HEK293 (cell line): ENCODE data around the gene CDYL.

Experiments
- CTCF ChIA-PET: fragments of 350-600 bp; formaldehyde crosslinking; extraction: SDS; loops from one replicate; lab custom pipeline; 2021; ENCODE audit warnings: antibody characterized with exemption; lab: Yijun Ruan, JAX
- POLR2A ChIA-PET: fragments of 300-600 bp; formaldehyde crosslinking; extraction: SDS; loops from one replicate; lab custom pipeline; 2020; ENCODE audit warnings: antibody characterized with exemption, inconsistent platforms; lab: Yijun Ruan, JAX
- H3K27ac ChIP-seq: fragments of 200-500 bp; sonication (Bioruptor generic); 2 replicates; pipeline ENCODE4 v1.5.1; 2014; ENCODE audit warnings: low read depth, low read length, control low read depth, inconsistent platforms; ENCODE audit errors: extremely low read depth
- H3K36me3 ChIP-seq, 2 experiments: fragments of 200-500 bp in 1 of 2; sonication (Bioruptor generic) in 1 of 2; 1 replicate in 1 of 2; 2 replicates in 1 of 2; pipeline ENCODE4 v1.5.1; 2014 to 2017; ENCODE audit warnings: inconsistent platforms in 2 of 2, low read length in 2 of 2; ENCODE audit not compliant: control insufficient read depth in 2 of 2, insufficient read depth in 1 of 2
- H3K4me1 ChIP-seq: fragments of 200-500 bp; sonication (Bioruptor generic); 2 replicates; pipeline ENCODE4 v1.5.1; 2014; ENCODE audit warnings: mild to moderate bottlenecking, low read length, inconsistent platforms; ENCODE audit not compliant: control insufficient read depth, insufficient read depth
- H3K4me3 ChIP-seq: 2 replicates; pipeline ENCODE4 v1.5.1; 2011; ENCODE audit warnings: low read depth, mild to moderate bottlenecking, control low read depth, low read length, moderate library complexity
- H3K9me3 ChIP-seq: fragments of 200-500 bp; sonication (Bioruptor generic); 2 replicates; pipeline ENCODE4 v1.5.1; 2014; ENCODE audit warnings: low read depth, low read length, inconsistent platforms; ENCODE audit not compliant: control insufficient read depth, insufficient read depth
- IKZF3 ChIP-seq: fragments of 450-650 bp; IDR thresholded peaks from 2 replicates; pipeline ENCODE4 v1.5.0; 2018; ENCODE audit warnings: missing biosample characterization, mild to moderate bottlenecking, missing genetic modification characterization, moderate library complexity
- KLF1 ChIP-seq: fragments of 450-650 bp; formaldehyde crosslinking; IDR thresholded peaks from 2 replicates; pipeline ENCODE4 v1.5.1; 2016; ENCODE audit warnings: missing biosample characterization, missing genetic modification characterization
- SP7 ChIP-seq: fragments of 450-650 bp; formaldehyde crosslinking; IDR thresholded peaks from 2 replicates; pipeline ENCODE4 v1.5.1; 2016; ENCODE audit warnings: missing biosample characterization, missing genetic modification characterization
- WT1 ChIP-seq: fragments of 450-650 bp; formaldehyde crosslinking; IDR thresholded peaks from 2 replicates; pipeline ENCODE4 v1.5.1; 2016; ENCODE audit warnings: missing biosample characterization, missing genetic modification characterization
- YY2 ChIP-seq: fragments of 450-650 bp; formaldehyde crosslinking; IDR thresholded peaks from 2 replicates; pipeline ENCODE4 v1.5.1; 2016; ENCODE audit warnings: missing biosample characterization, missing genetic modification characterization
- ZBTB17 ChIP-seq: fragments of 450-650 bp; formaldehyde crosslinking; IDR thresholded peaks from 2 replicates; pipeline ENCODE4 v1.5.1; 2016; ENCODE audit warnings: missing biosample characterization, missing genetic modification characterization
- ZBTB20 ChIP-seq: fragments of 450-650 bp; formaldehyde crosslinking; IDR thresholded peaks from 2 replicates; pipeline ENCODE4 v1.5.1; 2016; ENCODE audit warnings: missing biosample characterization, missing genetic modification characterization
- ZBTB48 ChIP-seq: fragments of 450-650 bp; formaldehyde crosslinking; IDR thresholded peaks from 2 replicates; pipeline ENCODE4 v1.5.1; 2016; ENCODE audit warnings: missing biosample characterization, missing genetic modification characterization
- ZNF2 ChIP-seq: fragments of 450-650 bp; formaldehyde crosslinking; IDR thresholded peaks from 2 replicates; pipeline ENCODE4 v1.5.1; 2016; ENCODE audit warnings: missing biosample characterization, missing genetic modification characterization
- ZNF211 ChIP-seq: fragments of 450-650 bp; formaldehyde crosslinking; IDR thresholded peaks from 2 replicates; pipeline ENCODE4 v1.5.1; 2016; ENCODE audit warnings: low read depth, missing biosample characterization, missing genetic modification characterization
- ZNF266 ChIP-seq: fragments of 450-650 bp; formaldehyde crosslinking; IDR thresholded peaks from 2 replicates; pipeline ENCODE4 v1.5.1; 2016; ENCODE audit warnings: missing biosample characterization, missing genetic modification characterization, low read depth
- ZNF366 ChIP-seq: fragments of 450-650 bp; formaldehyde crosslinking; conservative IDR thresholded peaks from 2 replicates; pipeline ENCODE4 v1.5.1; 2016; ENCODE audit warnings: missing biosample characterization, missing genetic modification characterization
- ZNF585B ChIP-seq: fragments of 450-650 bp; formaldehyde crosslinking; IDR thresholded peaks from 2 replicates; pipeline ENCODE4 v1.5.1; 2016; ENCODE audit warnings: missing biosample characterization, missing genetic modification characterization
- ZNF600 ChIP-seq: fragments of 450-650 bp; formaldehyde crosslinking; IDR thresholded peaks from 2 replicates; pipeline ENCODE4 v1.5.1; 2016; ENCODE audit warnings: missing biosample characterization, missing genetic modification characterization
- ZNF664 ChIP-seq: fragments of 450-650 bp; formaldehyde crosslinking; IDR thresholded peaks from 2 replicates; pipeline ENCODE4 v1.5.1; 2016; ENCODE audit warnings: missing biosample characterization, missing genetic modification characterization
- ZNF76 ChIP-seq: fragments of 450-650 bp; formaldehyde crosslinking; IDR thresholded peaks from 2 replicates; pipeline ENCODE4; 2016; ENCODE audit warnings: low read depth, missing biosample characterization, missing genetic modification characterization, borderline replicate concordance
- TF ChIP-seq, protein P1 (sequence below): fragments of 450-650 bp; formaldehyde crosslinking; IDR thresholded peaks from 2 replicates; pipeline ENCODE4 v1.5.1; 2016; ENCODE audit warnings: missing biosample characterization, missing genetic modification characterization
- TF ChIP-seq, protein P2 (sequence below): fragments of 450-650 bp; formaldehyde crosslinking; IDR thresholded peaks from 2 replicates; pipeline ENCODE4 v1.5.1; 2017; ENCODE audit warnings: missing biosample characterization, missing genetic modification characterization
- TF ChIP-seq, protein P3 (sequence below): fragments of 450-650 bp; formaldehyde crosslinking; IDR thresholded peaks from 2 replicates; pipeline ENCODE4 v1.5.1; 2016; ENCODE audit warnings: missing biosample characterization, missing genetic modification characterization
- TF ChIP-seq, protein P4 (sequence below): fragments of 450-650 bp; formaldehyde crosslinking; IDR thresholded peaks from 2 replicates; pipeline ENCODE4 v1.5.1; 2017; ENCODE audit warnings: missing biosample characterization, mild to moderate bottlenecking, missing genetic modification characterization, moderate library complexity
- TF ChIP-seq, protein P5 (sequence below): fragments of 450-650 bp; formaldehyde crosslinking; IDR thresholded peaks from 2 replicates; pipeline ENCODE4 v1.5.1; 2016; ENCODE audit warnings: missing biosample characterization, missing genetic modification characterization

The CDYL gene

DNA sequence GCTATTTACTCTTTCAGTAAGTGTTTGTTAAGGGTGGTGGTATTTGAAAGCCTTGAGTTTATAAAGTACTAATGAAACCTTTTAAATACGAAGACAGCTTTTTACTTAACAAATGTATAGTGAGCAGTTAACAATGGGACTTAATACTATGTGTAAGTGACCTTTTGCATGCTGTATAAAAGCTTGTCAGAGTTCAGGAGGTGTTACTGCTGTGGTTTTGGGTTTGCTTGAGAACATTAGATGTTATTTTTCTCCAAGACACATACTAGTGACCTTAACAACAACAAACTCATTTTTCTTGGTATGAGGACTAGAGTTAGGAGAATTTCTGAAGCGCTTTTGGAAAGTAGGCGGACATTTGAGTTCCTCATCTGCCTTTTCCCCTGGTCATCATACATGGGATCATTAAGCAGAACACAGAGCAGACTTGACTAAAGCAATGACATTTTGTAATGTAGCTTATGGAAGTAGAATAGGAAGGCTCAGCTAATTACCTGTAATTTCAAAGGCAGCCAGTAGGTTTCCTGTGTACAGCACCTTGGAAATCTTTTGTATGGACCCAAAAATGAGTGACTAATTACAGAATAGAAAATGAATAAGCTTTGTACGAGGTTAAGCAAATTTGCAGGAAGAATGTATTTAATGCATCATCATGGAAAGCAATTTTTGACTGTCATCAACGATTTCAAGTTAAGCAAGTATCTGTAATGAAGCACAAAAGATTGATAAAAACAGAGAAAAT, 14.1 kb downstream of the CDYL start (continued):
- TF ChIP-seq ZNF211 (tag by site-specific recombination): no peak

DNA sequence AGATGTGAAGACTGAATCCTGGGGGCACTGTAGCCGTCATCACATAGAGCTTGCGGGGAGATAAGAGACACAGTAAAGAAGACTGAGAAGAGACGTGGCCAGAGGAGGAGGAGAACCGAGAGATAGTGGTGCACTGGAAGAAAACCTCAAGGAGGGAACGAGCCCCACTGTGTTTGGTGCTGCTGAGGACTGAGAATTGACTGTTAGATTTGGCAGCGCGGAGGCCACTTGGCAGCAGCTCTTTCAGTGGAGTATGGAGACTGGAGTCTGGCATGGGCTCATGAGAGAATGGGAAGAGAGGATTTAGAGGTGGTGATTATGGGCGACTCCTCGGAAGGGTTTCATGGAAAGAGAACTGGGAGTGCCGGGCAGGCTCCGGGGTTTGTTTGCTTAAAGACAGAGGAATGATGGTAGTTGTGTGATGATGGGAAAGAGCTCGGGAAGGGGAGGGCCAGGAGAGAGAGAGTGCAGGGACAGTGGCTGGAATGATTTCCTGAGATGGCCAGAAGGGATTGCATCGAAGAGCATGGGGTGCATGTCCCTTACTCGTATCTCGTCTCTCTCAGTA, 18.0 kb downstream of the CDYL start:
- no peak overlapping the region for H3K27ac ChIP-seq
- no peaks in the 10 kb centered on the region for H3K9me3 ChIP-seq
- ChIA-PET CTCF (interaction anchor here (0.6 kb wide), 2 partner anchors 17 to 36 kb away, joined by 3 read pairs; no protein-coding TSS in a partner anchor), POLR2A (no interaction called here)
- H3K36me3 ChIP-seq: no peaks in the 10 kb centered on the region; a peak in 1 of 3 replicates
- H3K4me3 ChIP-seq: no peak overlapping the region
- peak; percentile 67 for TF ChIP-seq ZBTB20 (tag by site-specific recombination)
- TF ChIP-seq ZBTB48: peak; percentile 85
- peak; percentile 61 for TF ChIP-seq SP7 (tag by site-specific recombination)
- peak; percentile 61 for TF ChIP-seq ZNF366
- TF ChIP-seq ZNF585B (tag by site-specific recombination): no peak
- TF ChIP-seq, protein P1, sequence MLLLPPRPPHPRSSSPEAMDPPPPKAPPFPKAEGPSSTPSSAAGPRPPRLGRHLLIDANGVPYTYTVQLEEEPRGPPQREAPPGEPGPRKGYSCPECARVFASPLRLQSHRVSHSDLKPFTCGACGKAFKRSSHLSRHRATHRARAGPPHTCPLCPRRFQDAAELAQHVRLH (tag by site-specific recombination): peak; percentile 53; the same call in 1 of the 2 replicates
- TF ChIP-seq, protein P2, sequence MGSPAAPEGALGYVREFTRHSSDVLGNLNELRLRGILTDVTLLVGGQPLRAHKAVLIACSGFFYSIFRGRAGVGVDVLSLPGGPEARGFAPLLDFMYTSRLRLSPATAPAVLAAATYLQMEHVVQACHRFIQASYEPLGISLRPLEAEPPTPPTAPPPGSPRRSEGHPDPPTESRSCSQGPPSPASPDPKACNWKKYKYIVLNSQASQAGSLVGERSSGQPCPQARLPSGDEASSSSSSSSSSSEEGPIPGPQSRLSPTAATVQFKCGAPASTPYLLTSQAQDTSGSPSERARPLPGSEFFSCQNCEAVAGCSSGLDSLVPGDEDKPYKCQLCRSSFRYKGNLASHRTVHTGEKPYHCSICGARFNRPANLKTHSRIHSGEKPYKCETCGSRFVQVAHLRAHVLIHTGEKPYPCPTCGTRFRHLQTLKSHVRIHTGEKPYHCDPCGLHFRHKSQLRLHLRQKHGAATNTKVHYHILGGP (tag by site-specific recombination): peak; percentile 38; the same call in 1 of the 2 replicates
- 0 out of 2 replicates have a peak, but pooled peaks have one; percentile 18 for TF ChIP-seq YY2
- peak; percentile 89 for TF ChIP-seq ZNF76 (tag by site-specific recombination)
- TF ChIP-seq, protein P3, sequence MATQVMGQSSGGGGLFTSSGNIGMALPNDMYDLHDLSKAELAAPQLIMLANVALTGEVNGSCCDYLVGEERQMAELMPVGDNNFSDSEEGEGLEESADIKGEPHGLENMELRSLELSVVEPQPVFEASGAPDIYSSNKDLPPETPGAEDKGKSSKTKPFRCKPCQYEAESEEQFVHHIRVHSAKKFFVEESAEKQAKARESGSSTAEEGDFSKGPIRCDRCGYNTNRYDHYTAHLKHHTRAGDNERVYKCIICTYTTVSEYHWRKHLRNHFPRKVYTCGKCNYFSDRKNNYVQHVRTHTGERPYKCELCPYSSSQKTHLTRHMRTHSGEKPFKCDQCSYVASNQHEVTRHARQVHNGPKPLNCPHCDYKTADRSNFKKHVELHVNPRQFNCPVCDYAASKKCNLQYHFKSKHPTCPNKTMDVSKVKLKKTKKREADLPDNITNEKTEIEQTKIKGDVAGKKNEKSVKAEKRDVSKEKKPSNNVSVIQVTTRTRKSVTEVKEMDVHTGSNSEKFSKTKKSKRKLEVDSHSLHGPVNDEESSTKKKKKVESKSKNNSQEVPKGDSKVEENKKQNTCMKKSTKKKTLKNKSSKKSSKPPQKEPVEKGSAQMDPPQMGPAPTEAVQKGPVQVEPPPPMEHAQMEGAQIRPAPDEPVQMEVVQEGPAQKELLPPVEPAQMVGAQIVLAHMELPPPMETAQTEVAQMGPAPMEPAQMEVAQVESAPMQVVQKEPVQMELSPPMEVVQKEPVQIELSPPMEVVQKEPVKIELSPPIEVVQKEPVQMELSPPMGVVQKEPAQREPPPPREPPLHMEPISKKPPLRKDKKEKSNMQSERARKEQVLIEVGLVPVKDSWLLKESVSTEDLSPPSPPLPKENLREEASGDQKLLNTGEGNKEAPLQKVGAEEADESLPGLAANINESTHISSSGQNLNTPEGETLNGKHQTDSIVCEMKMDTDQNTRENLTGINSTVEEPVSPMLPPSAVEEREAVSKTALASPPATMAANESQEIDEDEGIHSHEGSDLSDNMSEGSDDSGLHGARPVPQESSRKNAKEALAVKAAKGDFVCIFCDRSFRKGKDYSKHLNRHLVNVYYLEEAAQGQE (tag by site-specific recombination): no peak
- peak; percentile 25; the same call in 1 of the 2 replicates for TF ChIP-seq ZNF664 (tag by site-specific recombination)
- peak; percentile 81 for TF ChIP-seq WT1 (tag by site-specific recombination)
- peak; percentile 45; the same call in 1 of the 2 replicates for TF ChIP-seq ZNF2 (tag by site-specific recombination)
- peak; percentile 82 for TF ChIP-seq ZBTB17 (tag by site-specific recombination)
- TF ChIP-seq, protein P4, sequence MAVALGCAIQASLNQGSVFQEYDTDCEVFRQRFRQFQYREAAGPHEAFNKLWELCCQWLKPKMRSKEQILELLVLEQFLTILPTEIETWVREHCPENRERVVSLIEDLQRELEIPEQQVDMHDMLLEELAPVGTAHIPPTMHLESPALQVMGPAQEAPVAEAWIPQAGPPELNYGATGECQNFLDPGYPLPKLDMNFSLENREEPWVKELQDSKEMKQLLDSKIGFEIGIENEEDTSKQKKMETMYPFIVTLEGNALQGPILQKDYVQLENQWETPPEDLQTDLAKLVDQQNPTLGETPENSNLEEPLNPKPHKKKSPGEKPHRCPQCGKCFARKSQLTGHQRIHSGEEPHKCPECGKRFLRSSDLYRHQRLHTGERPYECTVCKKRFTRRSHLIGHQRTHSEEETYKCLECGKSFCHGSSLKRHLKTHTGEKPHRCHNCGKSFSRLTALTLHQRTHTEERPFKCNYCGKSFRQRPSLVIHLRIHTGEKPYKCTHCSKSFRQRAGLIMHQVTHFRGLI (tag by site-specific recombination): no peak
- TF ChIP-seq ZNF266: no peak
- TF ChIP-seq, protein P5, sequence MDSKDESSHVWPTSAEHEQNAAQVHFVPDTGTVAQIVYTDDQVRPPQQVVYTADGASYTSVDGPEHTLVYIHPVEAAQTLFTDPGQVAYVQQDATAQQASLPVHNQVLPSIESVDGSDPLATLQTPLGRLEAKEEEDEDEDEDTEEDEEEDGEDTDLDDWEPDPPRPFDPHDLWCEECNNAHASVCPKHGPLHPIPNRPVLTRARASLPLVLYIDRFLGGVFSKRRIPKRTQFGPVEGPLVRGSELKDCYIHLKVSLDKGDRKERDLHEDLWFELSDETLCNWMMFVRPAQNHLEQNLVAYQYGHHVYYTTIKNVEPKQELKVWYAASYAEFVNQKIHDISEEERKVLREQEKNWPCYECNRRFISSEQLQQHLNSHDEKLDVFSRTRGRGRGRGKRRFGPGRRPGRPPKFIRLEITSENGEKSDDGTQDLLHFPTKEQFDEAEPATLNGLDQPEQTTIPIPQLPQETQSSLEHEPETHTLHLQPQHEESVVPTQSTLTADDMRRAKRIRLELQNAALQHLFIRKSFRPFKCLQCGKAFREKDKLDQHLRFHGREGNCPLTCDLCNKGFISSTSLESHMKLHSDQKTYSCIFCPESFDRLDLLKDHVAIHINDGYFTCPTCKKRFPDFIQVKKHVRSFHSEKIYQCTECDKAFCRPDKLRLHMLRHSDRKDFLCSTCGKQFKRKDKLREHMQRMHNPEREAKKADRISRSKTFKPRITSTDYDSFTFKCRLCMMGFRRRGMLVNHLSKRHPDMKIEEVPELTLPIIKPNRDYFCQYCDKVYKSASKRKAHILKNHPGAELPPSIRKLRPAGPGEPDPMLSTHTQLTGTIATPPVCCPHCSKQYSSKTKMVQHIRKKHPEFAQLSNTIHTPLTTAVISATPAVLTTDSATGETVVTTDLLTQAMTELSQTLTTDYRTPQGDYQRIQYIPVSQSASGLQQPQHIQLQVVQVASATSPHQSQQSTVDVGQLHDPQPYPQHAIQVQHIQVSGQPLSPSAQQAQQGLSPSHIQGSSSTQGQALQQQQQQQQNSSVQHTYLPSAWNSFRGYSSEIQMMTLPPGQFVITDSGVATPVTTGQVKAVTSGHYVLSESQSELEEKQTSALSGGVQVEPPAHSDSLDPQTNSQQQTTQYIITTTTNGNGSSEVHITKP (tag by site-specific recombination): peak; percentile 19; the same call in 1 of the 2 replicates
- 0 out of 2 replicates have a peak, but pooled peaks have one; percentile 17 for TF ChIP-seq IKZF3 (tag by site-specific recombination)
- TF ChIP-seq ZNF600 (tag by site-specific recombination): peak; percentile 91
- TF ChIP-seq KLF1: 0 out of 2 replicates have a peak, but pooled peaks have one; percentile 40
- peaks cover 6% of the 10 kb centered on the region; the same call in 1 of the 2 replicates for H3K4me1 ChIP-seq
